GM18517 (cell line): Measurements from ENCODE around the gene STEAP1B.
"Not testable (repeated sequence)": the region's sequence is repeated elsewhere in the genome, so short reads cannot be mapped to it uniquely, and the experiment has no call there.

Source experiments
- ATAC-seq: cut with Tn5 transposase; IDR thresholded peaks from one replicate; pipeline ENCODE4 v1.9.1; 2021; ENCODE audit warnings: mild to moderate bottlenecking, moderate library complexity; ENCODE audit not compliant: unreplicated experiment

The STEAP1B gene

DNA sequence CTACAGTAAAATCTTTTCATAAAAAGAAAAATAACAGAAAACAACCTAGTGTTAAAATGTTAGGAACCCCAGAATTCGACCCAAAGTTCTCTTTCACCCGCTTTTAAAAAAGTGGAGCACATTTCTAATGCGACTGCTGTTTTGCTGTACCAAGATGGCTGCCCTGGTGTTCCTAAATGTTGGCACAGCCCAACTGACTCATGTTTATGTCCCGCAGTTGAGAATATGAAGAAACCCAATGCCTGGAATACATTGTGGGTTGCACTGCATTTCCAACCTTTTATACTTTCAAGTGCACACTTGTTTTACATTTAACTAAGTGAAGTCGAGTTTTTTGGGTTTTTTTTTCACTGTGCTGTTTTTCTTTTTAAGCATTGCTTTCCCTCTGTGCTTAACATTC lies 944 bp downstream of the STEAP1B start:
- ATAC-seq, result no peak

DNA sequence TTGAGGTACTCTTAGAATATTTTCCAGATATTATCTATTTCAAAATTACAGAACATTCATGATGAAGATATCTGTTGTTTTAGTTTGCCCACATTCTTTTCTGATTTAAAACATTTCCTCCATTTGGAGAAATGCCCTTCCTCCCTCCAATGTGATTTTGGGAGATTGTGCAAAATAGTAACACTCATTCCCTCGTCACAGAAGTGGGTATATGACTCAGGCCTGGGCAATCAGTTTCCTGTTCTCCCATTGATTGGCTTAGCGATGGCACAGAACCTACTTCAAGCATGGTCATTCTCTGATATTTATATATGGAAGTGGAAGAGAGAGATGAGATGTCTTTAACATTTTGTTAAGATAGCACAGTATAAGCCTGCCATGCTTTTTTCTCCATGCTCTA lies 3.1 kb downstream of the STEAP1B start:
- not testable (repeated sequence) for ATAC-seq

DNA sequence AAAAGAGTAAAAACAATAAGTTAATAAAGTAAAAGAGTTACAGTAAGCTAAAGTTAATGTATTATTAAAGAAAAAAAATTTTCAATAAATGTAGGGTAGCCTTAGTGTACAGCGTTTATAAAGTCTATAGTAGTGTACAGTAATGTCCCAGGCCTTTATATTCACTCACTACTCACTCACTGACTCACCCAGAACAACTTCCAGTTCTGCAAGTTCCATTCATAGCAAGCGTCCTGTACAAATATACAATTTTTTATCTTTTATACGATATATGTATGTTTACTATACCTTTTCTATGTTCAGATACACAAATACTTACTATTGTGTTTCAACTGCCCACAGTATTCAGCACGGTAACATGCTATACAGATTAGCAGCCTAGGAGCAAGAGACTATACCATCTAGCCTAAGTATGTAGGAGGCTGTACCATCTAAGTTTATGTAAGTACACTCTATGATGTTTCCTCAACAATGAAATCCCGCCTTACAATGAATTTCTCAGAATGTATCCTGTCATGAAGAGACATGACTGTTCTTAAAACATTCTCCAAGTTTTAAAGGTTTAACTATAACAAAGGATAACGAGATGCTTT lies 3.6 kb downstream of the STEAP1B start:
- ATAC-seq, result not testable (repeated sequence)

DNA sequence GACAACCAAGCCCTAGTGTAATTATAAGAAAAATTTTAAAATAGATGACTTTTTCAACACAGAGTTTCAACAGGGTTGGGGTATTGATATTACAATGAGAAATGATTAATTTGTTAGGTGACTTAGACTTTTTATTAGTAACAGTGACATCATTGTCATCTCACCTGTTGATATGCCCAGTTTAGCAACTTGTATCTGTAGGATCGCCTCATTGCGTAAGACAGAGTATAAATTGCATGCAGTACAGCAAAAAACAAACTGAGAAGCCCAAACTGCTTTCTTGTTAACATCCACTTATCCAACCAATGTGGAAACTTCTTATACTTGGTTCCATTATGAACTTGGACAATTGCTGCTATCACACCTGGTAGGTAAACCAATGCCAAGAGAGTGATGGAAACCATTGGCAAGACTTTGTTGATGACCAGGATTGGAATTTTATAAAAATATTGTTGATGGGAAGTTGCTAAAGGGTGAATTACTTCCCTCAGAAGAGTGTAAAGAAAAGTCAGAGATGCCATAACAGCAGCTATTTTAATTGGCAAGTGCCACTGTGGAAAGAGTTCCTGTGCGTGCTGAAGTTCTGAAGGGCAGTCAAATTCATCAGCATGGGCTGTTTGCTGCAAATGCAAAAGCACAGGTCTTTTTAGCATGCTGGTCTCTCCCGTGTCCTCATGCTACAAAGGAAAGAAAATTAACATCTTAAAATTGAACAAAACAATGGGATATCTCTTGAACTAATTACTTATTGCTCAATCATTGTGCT lies 6.6 kb downstream of the STEAP1B start:
- not testable (repeated sequence) for ATAC-seq

DNA sequence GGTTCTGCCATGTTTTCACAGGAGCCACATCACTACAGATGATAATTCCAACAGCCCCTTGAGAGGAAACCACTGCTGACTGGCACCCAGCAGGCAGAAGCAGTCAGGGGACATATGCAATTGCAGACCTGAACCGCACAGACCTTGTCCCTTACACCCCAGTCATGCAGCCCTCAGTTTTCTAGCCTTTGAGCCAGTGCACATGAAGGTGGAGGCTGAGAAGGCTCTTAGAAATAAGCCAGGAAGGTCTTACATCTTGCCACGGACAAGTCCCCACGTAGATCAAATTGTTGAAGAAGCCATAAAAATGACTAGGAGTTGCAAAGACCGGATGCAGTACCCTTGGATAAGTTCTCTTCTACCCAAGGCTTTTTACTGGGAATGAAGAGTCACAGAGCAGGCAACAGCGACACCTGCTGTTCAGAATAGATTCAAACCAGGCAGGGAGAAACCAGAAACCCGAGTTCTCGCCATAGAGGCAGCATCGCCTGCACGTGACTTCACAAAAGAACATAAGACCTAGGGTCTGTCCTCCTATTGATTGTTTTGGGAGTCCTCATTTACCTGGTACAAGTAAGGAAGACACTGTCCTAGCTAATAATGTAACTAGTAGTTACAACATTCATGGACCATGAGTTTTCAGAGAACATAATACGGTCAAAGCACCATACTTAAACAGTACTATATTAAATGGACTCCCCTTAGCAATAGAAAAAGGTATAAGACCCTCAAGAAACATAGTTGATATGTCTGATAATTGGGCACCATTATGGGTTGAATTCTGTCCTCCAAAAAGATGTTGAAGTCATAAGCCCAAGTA lies 11.1 kb downstream of the STEAP1B start:
- ATAC-seq, result no peak

DNA sequence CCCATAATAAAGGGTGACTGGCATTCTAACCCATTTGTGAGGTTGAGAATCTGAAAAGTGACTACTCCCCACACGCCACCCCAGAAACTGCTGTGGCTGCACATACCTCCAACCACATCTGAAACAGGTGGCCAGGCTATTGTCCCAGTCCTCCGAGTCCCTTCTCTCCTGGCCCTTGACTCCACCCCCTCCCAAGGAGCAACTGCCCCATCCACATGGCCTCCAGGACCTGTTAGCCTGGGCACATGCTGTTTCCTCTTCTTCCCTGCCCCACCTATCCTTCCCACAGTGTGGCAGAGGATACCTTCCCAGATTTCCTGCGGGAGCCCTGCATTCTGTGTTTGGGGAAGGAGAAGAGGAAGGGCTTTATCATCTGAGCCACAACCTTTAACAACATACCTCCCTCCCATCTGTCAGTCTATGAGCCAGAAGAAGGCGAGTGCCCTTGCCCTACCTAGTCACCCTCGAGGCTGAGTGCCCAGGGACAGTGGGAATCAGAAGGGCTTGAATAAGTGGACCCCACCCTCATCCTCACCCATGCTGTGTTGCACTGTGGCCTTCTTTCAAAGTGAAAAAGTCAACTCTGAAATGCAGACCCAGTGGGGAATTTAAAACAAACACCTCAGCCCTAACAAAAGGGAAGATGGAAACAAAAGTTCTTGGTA lies 11.9 kb downstream of the STEAP1B start:
- ATAC-seq, result no peak

DNA sequence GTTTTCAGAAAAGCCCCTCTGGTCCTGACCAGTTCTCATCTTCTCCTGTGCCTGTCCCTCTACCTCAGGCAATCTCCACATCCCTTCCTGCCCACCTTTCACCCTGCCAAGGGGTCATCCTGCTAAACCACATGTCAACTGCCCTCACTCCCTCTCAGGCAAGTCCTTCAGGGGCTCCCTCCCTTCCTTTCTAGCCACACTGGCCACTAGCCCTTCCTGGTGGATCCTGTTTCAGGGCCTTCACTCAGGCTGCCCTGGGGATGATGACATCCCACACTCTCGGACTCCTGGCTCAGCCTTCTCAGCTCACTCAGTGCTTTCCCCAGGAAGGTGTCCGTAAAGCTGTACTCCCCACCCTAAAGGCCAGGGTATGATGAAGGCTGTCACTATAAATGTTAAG lies 13.4 kb downstream of the STEAP1B start:
- ATAC-seq, result no peak

DNA sequence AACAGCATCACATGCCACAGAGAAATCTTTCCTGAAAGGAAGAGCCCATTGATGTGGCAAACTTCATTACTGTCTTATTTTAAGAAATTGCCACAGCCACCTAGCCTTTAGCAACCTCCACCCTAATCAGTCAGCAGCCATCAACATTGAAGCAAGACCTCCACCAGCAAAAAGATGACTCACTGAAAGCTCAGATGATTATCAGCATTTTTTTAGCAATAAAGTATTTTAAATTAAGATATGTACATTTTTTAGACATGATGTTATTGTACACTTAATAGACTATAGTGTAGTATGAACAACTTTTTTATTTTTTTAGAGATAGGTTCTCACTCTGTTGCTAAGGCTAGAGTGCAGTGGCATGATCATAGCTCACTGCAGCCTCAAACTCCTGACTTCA lies 14.8 kb downstream of the STEAP1B start:
- no peak for ATAC-seq

DNA sequence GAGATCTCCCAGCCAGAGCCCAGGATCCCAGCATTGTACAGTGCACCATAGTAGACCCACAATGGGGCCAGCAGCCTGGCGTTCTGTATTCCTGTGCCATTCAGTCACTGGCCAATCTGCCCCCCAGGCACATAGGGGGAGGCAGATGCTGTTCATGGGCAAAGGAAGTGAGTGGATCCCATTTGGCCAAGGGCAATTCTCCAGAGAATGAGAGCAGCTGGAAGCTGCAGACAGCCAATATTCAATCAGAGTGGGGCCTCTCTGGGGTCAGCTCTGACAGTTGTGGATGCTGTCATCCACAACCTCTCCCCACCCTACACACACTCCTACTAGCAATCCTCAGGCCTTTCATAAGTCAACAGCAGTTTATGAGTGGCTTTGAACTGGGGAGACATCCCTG lies 17.5 kb downstream of the STEAP1B start:
- no peak for ATAC-seq

DNA sequence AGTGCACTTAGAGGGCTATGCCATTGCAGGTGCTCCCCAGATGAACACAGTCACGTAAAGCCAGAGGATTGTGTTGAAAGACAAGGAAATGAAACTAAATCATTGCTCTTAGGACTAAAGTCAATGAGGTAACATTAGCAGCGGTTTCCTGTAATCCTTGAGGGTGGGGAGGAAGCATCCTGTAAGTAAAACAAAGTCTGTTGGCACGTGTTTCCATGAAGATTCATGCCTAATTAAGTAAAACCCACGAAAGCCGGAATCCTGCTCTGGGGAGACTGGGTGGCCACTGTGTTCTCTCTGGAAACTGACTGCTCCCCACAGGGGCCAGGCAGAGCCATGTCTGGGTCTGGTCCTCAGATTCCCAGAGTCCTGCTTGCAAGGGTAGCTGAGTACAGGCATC lies 18.3 kb downstream of the STEAP1B start:
- ATAC-seq, result no peak

DNA sequence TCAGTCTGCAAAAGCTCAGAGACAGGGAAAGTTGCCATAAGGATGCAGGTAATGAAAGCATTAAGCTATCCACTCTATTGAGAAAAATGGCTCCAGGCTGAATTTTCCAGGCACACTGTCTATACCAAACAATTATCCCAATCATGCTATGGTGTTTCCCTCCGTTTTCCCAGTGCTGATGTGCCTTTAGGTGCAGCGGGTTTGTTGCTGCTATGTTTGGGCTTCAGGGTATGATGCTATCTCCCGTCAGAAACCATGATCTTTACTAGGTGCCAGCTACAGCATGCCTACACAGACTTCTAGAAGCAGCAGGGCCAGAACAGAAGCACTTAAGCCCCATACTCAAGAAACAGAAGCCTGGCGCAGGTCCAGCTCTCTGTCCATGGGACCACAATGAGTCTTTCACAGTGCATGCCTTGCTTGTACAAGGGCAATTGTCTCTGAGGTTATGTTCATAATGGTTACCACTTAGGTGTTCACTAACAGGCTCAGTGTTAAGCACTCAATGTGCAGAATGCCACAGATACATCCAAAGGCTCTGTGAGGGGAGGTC lies 19.4 kb downstream of the STEAP1B start:
- no peak for ATAC-seq

DNA sequence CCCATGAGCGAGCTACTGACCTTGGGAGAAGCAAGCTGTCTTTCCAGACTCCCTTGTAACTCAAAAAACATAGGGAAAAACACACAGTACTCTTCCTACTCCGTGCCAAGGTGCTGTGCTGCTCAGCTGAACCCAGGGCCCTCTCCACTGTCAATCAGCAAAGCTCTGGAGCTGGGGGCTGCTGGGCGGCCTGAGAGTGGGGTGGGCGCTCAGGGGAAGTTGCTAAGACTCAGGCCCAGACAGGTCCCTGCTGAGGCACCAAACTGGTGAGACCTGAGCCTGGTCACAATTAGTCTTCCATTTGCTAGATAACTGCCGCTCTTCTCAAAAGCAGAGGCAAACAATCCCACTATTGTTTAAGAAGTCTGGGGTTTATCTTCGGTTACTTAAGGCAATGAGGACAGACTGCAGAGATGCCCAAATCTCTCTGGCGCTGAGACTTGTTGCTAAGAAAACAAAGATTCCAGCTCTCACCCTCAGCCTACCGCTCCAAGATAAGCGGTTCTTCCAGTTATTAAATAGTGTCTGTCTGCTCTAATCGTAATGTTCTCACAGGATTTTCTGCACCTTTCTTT lies 22.0 kb downstream of the STEAP1B start:
- ATAC-seq, result no peak

DNA sequence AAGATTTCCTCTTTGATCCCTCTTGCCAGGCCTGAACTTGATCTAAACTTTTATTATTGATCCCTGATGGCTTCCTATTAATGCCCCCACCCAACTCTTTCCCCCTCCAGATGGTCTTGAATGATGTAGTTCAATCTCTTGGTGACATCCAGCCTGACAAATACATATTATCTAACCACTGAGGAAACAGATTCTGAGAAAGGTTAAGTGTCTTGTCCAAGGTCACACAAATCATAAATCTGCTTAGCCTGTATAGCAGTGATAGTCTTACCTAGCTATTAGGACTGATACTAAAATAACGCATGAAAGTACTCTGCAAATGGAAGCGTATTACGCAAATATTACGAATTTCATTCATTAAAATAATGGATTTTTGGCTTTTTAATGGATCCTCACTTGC lies 22.7 kb downstream of the STEAP1B start:
- no peak for ATAC-seq

DNA sequence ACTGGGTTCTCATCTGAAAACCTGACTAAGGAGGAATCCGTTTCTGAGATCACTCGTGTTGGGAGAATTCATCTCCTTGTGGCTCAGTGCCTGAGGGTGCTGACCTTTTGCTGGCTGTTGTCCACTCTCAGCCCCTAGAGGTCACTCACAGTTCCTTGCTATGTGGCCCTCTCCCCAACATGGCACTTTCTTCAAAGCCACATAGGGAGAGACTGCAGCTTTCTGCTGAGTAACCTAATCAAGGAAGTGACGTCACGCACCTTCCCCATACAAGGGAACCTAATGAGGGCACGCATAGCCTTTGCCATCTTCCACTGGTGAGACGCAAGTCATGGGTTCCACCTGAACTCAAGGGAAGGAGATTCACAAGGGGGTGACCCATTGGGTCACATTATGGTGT lies 23.2 kb downstream of the STEAP1B start:
- no peak for ATAC-seq

DNA sequence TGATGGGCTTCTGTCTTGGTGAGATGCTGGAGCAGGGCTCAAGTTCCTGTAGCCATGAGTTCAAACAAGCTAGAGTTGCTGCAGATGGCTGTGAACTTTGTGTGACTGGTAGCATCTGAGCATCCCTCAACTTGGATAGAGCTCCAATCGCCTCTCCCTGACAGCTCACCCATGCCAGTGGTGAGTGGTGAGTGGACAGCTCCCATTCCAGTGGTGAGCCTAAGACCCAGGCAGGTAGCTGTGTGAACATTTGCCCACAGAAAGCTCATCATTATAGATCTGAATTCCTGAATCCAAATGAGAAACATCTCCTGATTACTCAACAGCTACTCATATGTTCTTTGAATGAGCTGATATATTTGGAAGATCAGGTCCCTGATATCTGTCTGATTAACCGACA lies 25.3 kb downstream of the STEAP1B start:
- ATAC-seq, result no peak

DNA sequence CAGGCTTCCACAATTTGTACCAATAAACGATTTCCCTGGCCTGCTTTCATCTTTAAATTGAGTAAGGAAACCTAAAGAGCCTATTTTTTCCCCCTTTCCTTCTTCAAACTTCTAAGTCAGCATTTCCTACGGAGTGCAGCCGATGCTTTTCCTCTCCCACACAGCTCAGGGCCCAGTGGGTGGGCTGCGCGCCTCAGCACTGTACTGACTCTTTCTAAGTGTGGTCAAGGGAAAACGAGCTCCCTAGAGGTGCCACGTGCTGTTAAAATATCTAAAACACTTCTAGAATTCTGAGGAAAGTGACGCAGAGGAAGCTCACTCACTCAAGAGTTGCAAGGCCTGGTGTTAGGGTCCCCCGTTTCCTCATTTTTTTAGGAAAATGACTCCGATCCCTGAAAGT lies 29.0 kb downstream of the STEAP1B start:
- ATAC-seq, result no peak

DNA sequence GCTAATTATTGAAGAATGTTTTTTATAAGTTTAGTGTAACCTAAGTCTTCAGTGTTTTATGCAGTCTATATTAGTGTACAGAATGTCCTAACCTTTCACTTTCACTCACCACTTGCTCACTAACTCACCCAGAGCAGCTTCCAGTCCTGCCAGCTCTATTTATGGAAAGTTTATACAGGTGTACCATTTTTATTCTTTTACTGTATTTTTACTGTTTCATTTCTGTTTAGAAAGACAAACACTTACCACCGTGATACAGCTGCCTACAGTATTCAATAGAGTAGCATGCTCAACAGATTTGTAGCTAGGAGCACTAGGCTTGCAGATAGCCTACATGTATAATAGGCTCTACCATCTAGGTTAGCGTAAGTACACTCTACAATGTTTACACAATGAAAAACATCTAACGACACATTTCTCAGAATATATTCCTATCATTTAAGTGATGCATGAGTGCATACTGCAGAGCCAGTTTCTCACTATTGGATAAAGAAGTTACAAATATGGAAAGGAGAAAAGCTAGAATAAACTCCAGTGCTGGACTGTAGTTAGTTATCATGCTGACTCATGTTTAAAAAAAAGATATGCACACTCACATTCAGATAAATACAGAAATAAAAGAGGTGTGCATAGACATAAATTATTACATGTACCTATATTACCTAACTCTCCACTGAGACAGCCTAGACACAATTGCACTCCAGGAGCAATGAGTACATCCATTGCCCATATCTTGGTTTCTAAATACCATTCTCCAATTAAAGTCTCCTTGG lies 30.4 kb downstream of the STEAP1B start:
- ATAC-seq, result no peak

DNA sequence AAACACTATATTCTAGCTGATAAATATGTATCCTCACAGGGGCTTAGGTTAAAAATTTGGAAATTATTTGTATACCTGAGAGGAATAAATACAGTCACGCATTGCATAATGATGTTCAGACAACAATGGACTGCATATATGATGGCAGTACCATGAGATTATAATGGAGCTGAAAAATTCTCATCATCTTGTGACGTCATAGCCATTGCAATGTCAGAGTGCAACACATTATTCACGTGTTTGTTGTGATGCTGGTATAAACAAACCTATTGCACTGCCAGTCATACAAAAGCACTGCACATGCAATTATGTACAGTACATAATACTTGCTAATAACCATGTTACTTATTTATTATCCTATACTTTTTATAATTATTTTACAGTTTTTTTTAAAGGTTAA lies 31.4 kb downstream of the STEAP1B start:
- no peak for ATAC-seq

DNA sequence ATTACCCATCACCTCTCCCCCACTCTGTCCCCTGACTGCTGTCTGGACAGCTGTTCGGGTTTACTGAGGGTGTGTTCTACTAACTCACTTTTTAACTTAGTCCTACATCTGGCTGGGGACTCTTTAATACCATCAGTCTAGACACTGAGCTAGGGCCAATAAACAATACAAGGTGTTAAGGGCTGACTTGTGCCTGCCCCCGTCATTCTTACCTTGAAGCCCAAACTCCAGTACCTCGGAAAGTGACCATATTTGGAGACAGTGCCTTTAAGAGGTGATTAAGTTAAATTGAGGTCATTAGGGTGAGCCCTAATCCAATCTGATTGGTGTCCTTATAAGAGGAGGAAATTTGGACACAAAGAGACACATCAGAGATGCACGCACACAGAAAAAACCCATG lies 35.7 kb downstream of the STEAP1B start:
- no peak for ATAC-seq

DNA sequence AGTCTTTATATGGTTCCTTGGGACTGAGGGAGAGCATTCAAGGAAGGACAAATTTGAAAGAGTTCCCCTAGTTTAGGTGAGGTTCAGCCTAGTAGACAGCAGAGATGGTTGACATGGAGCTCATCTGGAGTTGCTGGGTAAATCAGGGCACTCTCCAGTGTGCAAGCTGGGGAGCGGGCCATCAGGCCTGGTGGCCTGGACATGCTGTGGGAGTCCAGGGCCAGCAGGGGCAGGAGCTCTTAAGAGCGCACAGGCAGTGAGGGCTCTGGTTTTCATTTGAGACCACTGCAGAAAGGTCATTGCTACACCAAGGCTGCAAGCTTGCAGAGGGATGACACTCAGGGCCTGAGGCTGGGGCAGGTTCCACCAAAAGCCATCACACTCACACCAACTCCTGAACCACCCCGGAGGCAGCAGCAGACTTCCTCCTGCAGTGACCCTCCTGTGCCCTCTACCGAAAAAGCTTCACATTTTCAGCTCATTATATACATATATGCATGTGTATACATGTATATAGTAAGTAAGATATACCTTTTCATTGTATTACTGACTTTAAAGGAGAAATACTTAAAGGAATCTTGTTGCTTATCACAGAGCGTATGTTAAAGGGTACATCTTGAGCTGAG lies 39.5 kb downstream of the STEAP1B start:
- ATAC-seq, result no peak
